Erythroblast (primary cell): ENCODE data around the gene TGFBR1.

Experiments
- GATA1 ChIP-seq: IDR thresholded peaks from 2 replicates; pipeline ENCODE4 v1.6.1; 2011; ENCODE audit warnings: low read depth, mild to moderate bottlenecking, control low read depth, low read length, moderate library complexity
- POLR2A ChIP-seq: IDR thresholded peaks from 2 replicates; pipeline ENCODE4 v1.6.1; 2011; ENCODE audit warnings: mild to moderate bottlenecking, low read length

- TF ChIP-seq POLR2A, result no peak
- TF ChIP-seq GATA1, result no peak
Measured at GRCh38 chr9:99167119-99167518, 62.2 kb downstream of the TGFBR1 start.
